GM12874 (cell line): Measurements from ENCODE around the gene HABP2.

ENCODE experiments used
- TF ChIP-seq, protein P1 (sequence below): IDR thresholded peaks from 2 replicates; pipeline ENCODE4 v1.5.1; 2011; ENCODE audit warnings: low read depth, mild to moderate bottlenecking, control low read depth, low read length, moderate library complexity; ENCODE audit not compliant: insufficient read depth

The HABP2 gene

DNA sequence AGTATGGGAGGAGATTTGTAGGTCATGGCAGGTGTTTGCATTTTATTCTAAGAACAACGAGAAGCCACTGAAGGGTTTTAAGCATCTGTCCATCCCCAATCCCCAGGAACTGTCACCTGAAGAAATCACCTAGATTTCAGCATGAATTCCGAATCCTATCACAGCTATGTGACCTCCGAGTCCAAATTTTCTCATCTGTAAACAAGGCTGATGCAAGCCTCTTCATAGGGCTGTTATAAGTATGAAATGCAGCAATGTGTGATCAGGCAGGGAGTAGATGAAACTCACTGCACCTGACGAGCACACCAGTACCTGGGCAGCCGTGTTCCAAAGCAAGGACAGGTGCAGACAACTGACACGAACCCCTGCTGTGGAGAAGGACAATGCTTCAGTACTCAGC lies 14.0 kb downstream of the HABP2 start:
- TF ChIP-seq, protein P1, sequence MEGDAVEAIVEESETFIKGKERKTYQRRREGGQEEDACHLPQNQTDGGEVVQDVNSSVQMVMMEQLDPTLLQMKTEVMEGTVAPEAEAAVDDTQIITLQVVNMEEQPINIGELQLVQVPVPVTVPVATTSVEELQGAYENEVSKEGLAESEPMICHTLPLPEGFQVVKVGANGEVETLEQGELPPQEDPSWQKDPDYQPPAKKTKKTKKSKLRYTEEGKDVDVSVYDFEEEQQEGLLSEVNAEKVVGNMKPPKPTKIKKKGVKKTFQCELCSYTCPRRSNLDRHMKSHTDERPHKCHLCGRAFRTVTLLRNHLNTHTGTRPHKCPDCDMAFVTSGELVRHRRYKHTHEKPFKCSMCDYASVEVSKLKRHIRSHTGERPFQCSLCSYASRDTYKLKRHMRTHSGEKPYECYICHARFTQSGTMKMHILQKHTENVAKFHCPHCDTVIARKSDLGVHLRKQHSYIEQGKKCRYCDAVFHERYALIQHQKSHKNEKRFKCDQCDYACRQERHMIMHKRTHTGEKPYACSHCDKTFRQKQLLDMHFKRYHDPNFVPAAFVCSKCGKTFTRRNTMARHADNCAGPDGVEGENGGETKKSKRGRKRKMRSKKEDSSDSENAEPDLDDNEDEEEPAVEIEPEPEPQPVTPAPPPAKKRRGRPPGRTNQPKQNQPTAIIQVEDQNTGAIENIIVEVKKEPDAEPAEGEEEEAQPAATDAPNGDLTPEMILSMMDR: no peak

DNA sequence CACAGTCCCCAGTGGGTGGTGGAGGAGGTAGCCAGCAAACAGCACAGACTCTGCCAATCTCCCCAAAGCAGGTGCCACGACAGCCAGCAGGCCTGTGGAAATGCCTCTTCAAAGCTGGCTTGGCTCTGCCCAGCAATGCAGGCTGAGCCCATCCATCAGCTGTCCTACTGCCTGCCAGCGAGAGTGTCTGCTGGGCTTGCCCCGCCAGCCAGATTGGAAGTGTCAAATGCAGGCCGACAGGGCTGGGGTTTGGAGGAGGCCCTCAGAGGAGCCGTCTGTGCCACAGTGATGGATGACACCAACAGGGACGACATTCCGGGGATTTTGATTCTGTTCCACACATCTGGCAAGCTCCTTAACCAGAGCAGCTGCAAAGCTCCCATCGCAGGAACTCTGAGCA lies 16.7 kb downstream of the HABP2 start:
- TF ChIP-seq, protein P1: no peak

DNA sequence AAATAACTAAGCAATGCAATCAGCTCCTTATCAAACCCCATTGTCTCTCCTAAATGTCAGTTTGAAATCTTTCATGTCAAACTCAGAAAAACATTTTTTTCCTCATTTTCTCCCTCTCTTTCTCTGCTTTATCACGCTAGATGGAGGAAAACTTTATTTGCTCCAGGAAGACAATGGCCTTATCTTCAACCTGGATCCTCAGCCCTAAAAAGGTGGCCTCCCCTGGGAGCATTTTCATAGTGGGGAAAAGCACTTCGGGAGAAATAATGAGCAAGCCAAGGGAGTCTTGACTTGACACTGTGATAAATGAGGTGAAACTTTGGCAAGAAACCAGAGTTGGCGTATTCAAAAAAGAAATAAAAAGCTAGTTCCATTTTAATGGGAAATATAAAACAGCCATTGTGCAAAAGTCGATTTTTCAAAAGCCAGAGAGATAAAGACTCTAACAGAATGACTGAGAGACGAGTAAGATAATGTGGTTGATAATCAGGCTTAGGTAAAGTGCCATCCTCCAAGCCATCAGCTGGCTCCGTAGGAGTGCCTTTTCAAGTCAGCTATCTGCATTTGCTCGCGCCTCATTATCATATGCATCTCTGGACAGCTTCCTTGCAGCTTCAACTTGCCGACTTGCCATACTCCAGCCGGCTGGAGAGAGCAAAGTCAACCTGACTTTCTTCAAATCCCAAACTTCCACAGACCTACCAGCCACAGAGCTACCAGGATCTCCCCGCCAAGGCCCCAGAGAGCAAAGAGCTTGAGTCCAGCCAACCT lies 19.9 kb downstream of the HABP2 start:
- TF ChIP-seq, protein P1: no peak

DNA sequence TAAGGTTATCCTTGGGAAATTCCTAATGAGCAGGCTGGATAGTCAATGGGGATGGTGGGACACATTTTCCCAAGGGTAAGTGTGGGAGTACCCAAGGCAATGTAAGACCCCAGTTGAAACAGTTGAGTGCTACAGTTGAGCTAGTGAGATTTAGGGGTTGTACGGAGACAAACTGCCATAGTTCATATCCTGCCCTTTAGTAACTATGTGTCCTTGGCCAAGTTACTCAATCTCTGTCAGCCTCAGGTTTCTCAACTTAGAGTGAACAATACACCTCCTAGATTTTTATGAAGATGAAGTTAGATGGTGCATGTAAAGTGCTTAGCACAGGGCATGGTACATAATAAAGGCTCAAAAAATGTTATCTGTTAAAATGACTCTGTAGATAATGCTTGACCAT lies 20.5 kb downstream of the HABP2 start:
- TF ChIP-seq, protein P1: no peak

DNA sequence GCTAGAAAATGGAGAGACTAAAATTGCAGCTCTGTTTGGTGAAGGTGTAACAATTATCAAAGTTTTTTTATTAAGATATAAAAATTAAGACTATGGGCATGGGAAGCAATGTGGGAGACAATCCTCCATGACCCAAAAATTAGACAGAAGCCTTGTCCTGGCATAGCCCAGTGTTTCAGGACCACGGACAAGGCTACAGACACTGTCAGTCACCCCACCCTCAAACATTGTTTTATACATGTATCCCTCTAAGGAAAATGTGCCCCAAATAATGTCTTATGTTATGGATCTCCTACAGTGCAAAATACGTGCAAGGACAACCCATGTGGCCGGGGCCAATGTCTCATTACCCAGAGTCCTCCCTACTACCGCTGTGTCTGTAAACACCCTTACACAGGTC lies 24.0 kb downstream of the HABP2 start:
- TF ChIP-seq, protein P1: no peak

DNA sequence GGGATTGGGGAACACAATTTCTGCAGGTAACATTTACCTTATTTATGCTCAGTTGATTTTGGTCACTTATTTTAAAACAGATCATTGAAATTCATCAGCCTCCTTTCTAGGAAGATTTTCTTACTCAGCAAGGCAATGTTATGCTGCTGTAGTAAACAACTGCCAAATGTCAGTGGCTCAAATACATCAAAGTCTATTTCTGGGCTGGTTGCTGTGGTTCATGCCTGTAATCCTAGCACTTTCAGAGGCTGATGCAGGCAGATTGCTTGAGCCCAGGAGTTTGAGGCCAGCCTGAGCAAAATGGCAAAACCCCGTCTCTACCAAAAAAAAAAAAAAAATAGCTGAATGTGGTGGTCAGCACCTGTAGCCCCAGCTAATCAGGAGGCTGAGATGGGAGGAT lies 25.9 kb downstream of the HABP2 start:
- TF ChIP-seq, protein P1: no peak

DNA sequence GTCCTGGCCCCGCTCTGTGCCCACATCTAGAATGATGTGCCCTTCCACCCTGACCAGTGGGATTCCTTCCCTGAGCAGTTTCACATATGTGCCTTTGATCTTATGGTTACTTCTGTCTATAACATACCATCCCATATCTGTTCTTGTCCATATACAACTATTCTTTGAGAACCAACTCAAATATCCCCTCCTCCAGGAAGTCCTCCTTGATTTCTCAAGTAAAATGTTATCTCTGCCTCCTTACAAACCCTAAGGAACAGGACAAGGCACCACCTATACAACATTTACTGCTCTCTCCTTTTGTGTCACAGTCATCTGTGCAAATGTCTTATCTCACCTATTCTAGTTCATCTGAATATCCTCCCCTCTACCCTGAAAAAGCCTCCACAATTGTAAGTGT lies 28.2 kb downstream of the HABP2 start:
- TF ChIP-seq, protein P1: no peak
